ENCODE measurements around the gene ALKBH5. TPM values are rescaled to one million over a fixed set of nuclear protein-coding genes. Genes with fewer than 3 reads are reported as not detected.
A peak's percentile ranks its signal among the peaks of the same experiment; 100 is the strongest.

The ALKBH5 gene
- total and polyA plus RNA-seq, 11 donors, result 89.2 to 233 (median 192) TPM

DNA sequence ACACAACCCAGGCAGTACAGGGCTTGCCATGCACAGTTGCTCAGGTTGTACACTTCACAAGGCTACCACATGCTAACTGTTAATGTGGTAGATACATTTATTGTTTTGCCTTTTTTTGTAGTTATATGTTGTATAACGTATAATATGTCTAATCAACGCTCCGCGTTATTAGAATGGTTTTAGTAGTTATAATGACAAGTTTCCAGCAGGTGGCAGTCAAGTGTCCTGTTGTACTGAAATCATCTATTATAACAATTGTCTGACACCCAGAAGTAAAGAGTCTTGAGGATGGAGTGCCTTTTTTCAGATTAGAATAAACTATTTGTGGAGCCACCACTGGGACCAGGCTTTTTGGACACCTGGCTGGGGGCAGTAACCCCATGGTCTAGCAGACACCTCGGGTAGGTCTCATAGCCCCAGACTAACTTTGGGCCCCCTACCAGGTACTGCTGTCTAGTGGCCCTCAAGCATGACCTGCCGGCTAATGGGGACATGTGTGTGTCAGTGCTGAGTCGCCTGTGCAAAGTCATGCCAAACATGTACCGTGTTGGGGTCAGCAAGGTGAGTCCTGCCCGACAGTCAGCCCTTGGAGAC, 42.3 kb upstream of the ALKBH5 start:
- DNase-seq (peak in 1 of 5 donors; percentile 27), ATAC-seq (peak in 2 of 4 donors; percentile 27 to 55)
- Histone ChIP-seq H3K27ac (no peak overlapping the region), H3K36me3 (no peaks in the 10 kb centered on the region), H3K27me3 (no peaks in the 10 kb centered on the region), H3K4me3 (no peak overlapping the region), H3K4me1 (peaks cover 0 to 7% (median 0%) of the 10 kb centered on the region in 12 donors), H3K9me3 (no peaks in the 10 kb centered on the region)
- WGBS, 4 donors, result 27 to 32% (median 29%) methylated on average over 9 of the region's 9 CpGs
- no peak for TF ChIP-seq POLR2A (IDR thresholded peaks at IDR 0.05)
- TF ChIP-seq, protein P1, sequence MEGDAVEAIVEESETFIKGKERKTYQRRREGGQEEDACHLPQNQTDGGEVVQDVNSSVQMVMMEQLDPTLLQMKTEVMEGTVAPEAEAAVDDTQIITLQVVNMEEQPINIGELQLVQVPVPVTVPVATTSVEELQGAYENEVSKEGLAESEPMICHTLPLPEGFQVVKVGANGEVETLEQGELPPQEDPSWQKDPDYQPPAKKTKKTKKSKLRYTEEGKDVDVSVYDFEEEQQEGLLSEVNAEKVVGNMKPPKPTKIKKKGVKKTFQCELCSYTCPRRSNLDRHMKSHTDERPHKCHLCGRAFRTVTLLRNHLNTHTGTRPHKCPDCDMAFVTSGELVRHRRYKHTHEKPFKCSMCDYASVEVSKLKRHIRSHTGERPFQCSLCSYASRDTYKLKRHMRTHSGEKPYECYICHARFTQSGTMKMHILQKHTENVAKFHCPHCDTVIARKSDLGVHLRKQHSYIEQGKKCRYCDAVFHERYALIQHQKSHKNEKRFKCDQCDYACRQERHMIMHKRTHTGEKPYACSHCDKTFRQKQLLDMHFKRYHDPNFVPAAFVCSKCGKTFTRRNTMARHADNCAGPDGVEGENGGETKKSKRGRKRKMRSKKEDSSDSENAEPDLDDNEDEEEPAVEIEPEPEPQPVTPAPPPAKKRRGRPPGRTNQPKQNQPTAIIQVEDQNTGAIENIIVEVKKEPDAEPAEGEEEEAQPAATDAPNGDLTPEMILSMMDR (IDR thresholded peaks at IDR 0.05), result peak; percentile 49 to 81 (median 68)
- intact Hi-C loops (cut with DNase I), result loop anchor here in 8 of 10 donors (5.0 to 10.0 kb wide), 6 partner anchors 41 to 76 kb away; partner anchors contain the start of gene ALKBH5 (in 1 of the 8)

DNA sequence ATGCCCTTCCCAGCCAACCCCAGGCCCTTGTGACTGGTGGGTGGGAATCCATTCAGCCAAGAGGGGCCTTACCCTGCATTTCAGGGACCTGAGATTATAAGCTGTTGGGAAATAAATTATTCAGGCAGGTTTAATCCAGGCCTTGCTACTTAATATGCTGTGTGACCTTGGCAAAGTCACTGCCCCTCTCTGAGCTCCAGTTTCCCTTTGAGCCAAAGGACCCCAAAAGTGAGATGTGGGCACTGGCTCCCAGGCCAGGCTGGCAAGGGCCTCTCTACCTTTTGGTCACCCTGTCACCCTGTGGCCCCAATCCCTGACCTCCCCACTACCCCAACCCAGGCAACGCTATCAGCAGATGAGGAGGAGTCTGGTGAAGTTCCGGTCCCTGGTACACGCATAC, 41.2 kb upstream of the ALKBH5 start:
- ATAC-seq, result no peak

DNA sequence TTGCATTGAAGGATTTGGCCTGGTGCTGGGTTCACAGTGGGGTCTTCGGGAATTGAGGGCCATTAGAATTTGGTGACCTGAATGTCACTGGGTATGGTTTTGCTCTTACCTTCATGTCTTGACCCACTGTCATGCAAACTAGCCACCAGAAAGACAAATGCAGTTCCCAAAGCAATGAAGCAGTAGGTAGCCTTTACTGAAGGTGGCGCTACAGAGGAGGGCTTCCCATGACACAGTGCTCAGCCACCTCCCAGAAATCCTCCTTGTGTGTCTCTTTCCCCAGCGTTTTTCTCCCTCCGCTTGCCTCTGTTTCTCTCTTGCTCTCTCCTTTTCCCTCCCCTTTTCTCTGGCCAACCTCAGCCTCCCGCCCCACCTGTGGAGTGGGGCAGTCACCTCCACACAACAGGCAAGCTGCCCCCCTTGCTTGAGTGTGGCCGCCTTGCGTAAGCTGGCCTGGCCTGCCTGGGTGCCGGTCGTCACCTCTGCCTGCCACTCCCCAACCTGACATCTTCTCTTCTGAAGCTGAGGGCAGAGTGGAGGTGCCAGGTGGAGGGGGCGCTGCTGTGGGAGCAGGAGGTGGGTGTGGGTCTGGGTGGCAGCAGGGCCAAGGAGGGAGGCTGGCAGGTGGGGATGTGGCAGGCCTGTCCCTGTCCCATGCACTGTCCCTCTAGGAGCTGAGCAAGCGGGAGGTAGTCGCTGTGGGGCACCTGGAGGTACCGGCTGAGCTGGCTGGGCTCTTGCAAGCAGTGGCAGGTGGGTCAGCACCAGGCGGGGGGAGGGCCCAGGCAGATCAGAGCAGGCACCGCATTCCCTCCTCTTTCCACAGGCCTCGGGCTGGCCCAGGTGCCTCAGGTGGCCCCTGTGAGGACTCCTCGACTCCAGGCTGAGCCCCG, 40.3 kb upstream of the ALKBH5 start:
- H3K27me3 ChIP-seq, result no peaks in the 10 kb centered on the region
- TF ChIP-seq, protein P1 (IDR thresholded peaks at IDR 0.05), result peak in 2 of 12 donors; percentile 9 to 23
- no peak for TF ChIP-seq POLR2A (IDR thresholded peaks at IDR 0.05)
- intact Hi-C loops (cut with DNase I), result loop anchor here in 8 of 10 donors (5.0 to 10.0 kb wide), 6 partner anchors 39 to 74 kb away; partner anchors contain the start of gene ALKBH5 (in 1 of the 8)
- 76 to 84% (median 80%) methylated on average over 10 to 18 of the region's 18 CpGs for WGBS, 4 donors
- no peaks in the 10 kb centered on the region for H3K9me3 ChIP-seq
- ATAC-seq (no peak), DNase-seq (no peak)
- H3K4me3 ChIP-seq, result no peak overlapping the region
- no peaks in the 10 kb centered on the region for H3K36me3 ChIP-seq
- no peak overlapping the region for H3K27ac ChIP-seq
- peaks cover 0 to 7% (median 0%) of the 10 kb centered on the region in 12 donors for H3K4me1 ChIP-seq

More for the DNA sequence above, 41.2 kb upstream of the ALKBH5 start:
- Histone ChIP-seq H3K27ac (no peak overlapping the region), H3K4me1 (peaks cover 0 to 7% (median 0%) of the 10 kb centered on the region in 12 donors), H3K9me3 (no peaks in the 10 kb centered on the region), H3K36me3 (no peaks in the 10 kb centered on the region), H3K27me3 (no peaks in the 10 kb centered on the region), H3K4me3 (no peak overlapping the region)
- TF ChIP-seq, protein P1 (IDR thresholded peaks at IDR 0.05), result no peak
- no peak for TF ChIP-seq POLR2A (IDR thresholded peaks at IDR 0.05)
- intact Hi-C loops (cut with DNase I), result loop anchor here in 8 of 10 donors (5.0 to 10.0 kb wide), 6 partner anchors 40 to 75 kb away; partner anchors contain the start of gene ALKBH5 (in 1 of the 8)
- 89 to 98% (median 93%) methylated on average over 3 of the region's 3 CpGs for WGBS, 4 donors
- no peak for DNase-seq

DNA sequence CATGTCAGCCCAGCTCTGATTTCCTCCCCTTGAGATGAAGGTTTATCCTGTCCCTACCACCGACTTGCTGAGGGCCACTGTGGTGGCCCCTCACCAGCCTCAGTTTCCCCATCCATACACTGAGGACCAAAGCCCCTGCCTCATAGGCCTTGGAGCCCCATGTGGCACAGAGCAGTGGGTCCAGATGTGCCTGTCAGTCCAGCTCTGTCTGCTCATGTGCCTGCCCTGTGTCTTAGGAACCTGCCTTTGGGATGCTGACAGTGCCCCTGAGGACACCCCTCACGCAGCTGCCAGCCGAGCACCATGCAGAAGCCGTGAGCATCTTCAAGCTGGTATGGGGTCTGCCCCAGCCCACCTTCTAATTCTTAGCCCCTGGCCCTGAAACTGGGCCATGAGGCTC, 39.4 kb upstream of the ALKBH5 start:
- WGBS, 4 donors, result 67 to 90% (median 77%) methylated on average over 1 to 4 of the region's 4 CpGs
- Histone ChIP-seq H3K4me1 (peaks cover 0 to 7% (median 0%) of the 10 kb centered on the region in 12 donors), H3K36me3 (no peaks in the 10 kb centered on the region), H3K27ac (no peak overlapping the region), H3K9me3 (no peaks in the 10 kb centered on the region), H3K27me3 (no peaks in the 10 kb centered on the region), H3K4me3 (no peak overlapping the region)
- intact Hi-C loops (cut with DNase I), result loop anchor here in 8 of 10 donors (5.0 to 10.0 kb wide), 6 partner anchors 38 to 73 kb away; partner anchors contain the start of gene ALKBH5 (in 1 of the 8)
- DNase-seq, result no peak
- ATAC-seq, result no peak
- no peak for TF ChIP-seq POLR2A (IDR thresholded peaks at IDR 0.05)
- TF ChIP-seq, protein P1 (IDR thresholded peaks at IDR 0.05), result no peak

Measured in heart left ventricle (tissue), 16 donors.